Fibroblast of peridontal ligament (primary cell): ENCODE data around the gene RND1.
A peak's percentile ranks its signal among the peaks of the same experiment; 100 is the strongest.

Experiments
- DNase-seq: peaks from one replicate; pipeline ENCODE4 v3.0.0-alpha.2; 2010; ENCODE audit errors: extremely low read depth

The RND1 gene

GRCh38 chr12:48827513-48828096 is 38.1 kb downstream of the RND1 start:
- DNase-seq: no peak

GRCh38 chr12:48827026-48827425 is 38.6 kb downstream of the RND1 start:
- no peak for DNase-seq

GRCh38 chr12:48826209-48826855 is 39.3 kb downstream of the RND1 start:
- no peak for DNase-seq

GRCh38 chr12:48824905-48825304 is 40.8 kb downstream of the RND1 start:
- DNase-seq: no peak

- no peak for DNase-seq
Observed at GRCh38 chr12:48824112-48824511, 41.6 kb downstream of the RND1 start.

GRCh38 chr12:48823281-48823680 is 42.4 kb downstream of the RND1 start:
- no peak for DNase-seq

GRCh38 chr12:48822711-48823110 is 43.0 kb downstream of the RND1 start:
- no peak for DNase-seq

GRCh38 chr12:48822139-48822538 is 43.5 kb downstream of the RND1 start:
- no peak for DNase-seq

GRCh38 chr12:48819986-48820725 is 45.5 kb downstream of the RND1 start:
- DNase-seq: no peak

- no peak for DNase-seq
Observed at GRCh38 chr12:48818831-48819590, 46.7 kb downstream of the RND1 start.

- no peak for DNase-seq
Observed at GRCh38 chr12:48817873-48818830, 47.5 kb downstream of the RND1 start, which contains the start of gene CACNB3. TSS of gene CACNB3 (plus strand) at chr12:48818496. CDS start at chr12:48818930, 434 bp downstream.

GRCh38 chr12:48816143-48816854 is 49.4 kb downstream of the RND1 start:
- DNase-seq: peak; percentile 15

GRCh38 chr12:48815126-48816110 is 50.3 kb downstream of the RND1 start:
- peak; percentile 77 for DNase-seq

GRCh38 chr12:48814262-48815125 is 51.2 kb downstream of the RND1 start:
- peak; percentile 75 for DNase-seq

- peak; percentile 32 for DNase-seq
Observed at GRCh38 chr12:48813465-48814261, 52.0 kb downstream of the RND1 start.

GRCh38 chr12:48812389-48812788 is 53.3 kb downstream of the RND1 start:
- peak; percentile 29 for DNase-seq

GRCh38 chr12:48811437-48812090 is 54.1 kb downstream of the RND1 start:
- DNase-seq: peak; percentile 44
